OCI-LY7 (cell line): ENCODE data around the gene TLE6. TPM values are rescaled to one million over a fixed set of nuclear protein-coding genes. Genes with fewer than 3 reads are reported as not detected.

Source experiments
- BruUV-seq: library from RNA; stranded (reverse); fragments of 400-500 nt; replicated peaks from 2 replicates; lab custom pipeline; 2021; lab: Mats Ljungman, UMichigan
- CTCF ChIA-PET: fragments of 300-600 bp; sonication (Branson Sonifier 250); formaldehyde crosslinking; loops from one replicate; lab custom pipeline; 2022; ENCODE audit warnings: antibody characterized with exemption; ENCODE audit not compliant: unreplicated experiment; lab: Charles Lee
- POLR2A ChIA-PET: fragments of 300-600 bp; sonication (Branson Sonifier 250); formaldehyde crosslinking; loops from one replicate; lab custom pipeline; 2022; ENCODE audit warnings: antibody characterized with exemption; lab: Charles Lee
- DNase-seq: peaks from one replicate; pipeline ENCODE4 v3.0.0-alpha.2; 2015; ENCODE audit warnings: low spot score
- H2AFZ ChIP-seq: fragments of 200-600 bp; sonication (generic), shearing (Covaris generic); 2 replicates; pipeline ENCODE4 v1.6.1; 2014; ENCODE audit warnings: mild to moderate bottlenecking, antibody characterized with exemption, low read length, moderate library complexity
- H3K27ac ChIP-seq: fragments of 200-600 bp; sonication (generic); 2 replicates; pipeline ENCODE4 v1.5.1; 2014; ENCODE audit warnings: mixed run types, low read depth, mild to moderate bottlenecking, moderate library complexity, low read length, inconsistent platforms; ENCODE audit not compliant: poor library complexity, severe bottlenecking
- H3K36me3 ChIP-seq: fragments of 200-600 bp; sonication (generic); 2 replicates; pipeline ENCODE4 v1.6.1; 2014; ENCODE audit warnings: mild to moderate bottlenecking, antibody characterized with exemption, low read length, moderate library complexity, mixed read lengths; ENCODE audit not compliant: insufficient read depth
- H3K4me1 ChIP-seq: fragments of 200-600 bp; sonication (generic); 2 replicates; pipeline ENCODE4 v1.5.1; 2014; ENCODE audit warnings: mild to moderate bottlenecking, low read length; ENCODE audit not compliant: insufficient read depth, poor library complexity, severe bottlenecking
- H3K4me2 ChIP-seq: fragments of 200-600 bp; sonication (generic); 2 replicates; pipeline ENCODE4 v1.6.1; 2014; ENCODE audit warnings: mild to moderate bottlenecking, low read length
- H3K4me3 ChIP-seq: fragments of 200-600 bp; sonication (generic); 2 replicates; pipeline ENCODE4 v1.5.1; 2014; ENCODE audit warnings: mild to moderate bottlenecking, low read depth, low read length; ENCODE audit not compliant: poor library complexity, severe bottlenecking
- H3K79me2 ChIP-seq: fragments of 200-600 bp; sonication (generic); 2 replicates; pipeline ENCODE4 v1.6.1; 2016; ENCODE audit warnings: low read depth, mild to moderate bottlenecking, low read length, moderate library complexity, mixed read lengths; ENCODE audit not compliant: insufficient read depth
- H3K9me2 ChIP-seq: fragments of 200-600 bp; sonication (generic); 2 replicates; pipeline ENCODE4 v1.6.1; 2016; ENCODE audit warnings: mild to moderate bottlenecking, low read length, mixed read lengths; ENCODE audit not compliant: insufficient read depth
- H3K9me3 ChIP-seq: fragments of 200-600 bp; sonication (generic); 2 replicates; pipeline ENCODE4 v1.6.1; 2014; ENCODE audit warnings: mild to moderate bottlenecking, mixed run types, low read length, mixed read lengths
- H4K20me1 ChIP-seq: fragments of 200-600 bp; sonication (generic); 2 replicates; pipeline ENCODE4 v1.6.1; 2014; ENCODE audit warnings: mild to moderate bottlenecking, antibody characterized with exemption, low read length, moderate library complexity, mixed read lengths; ENCODE audit not compliant: insufficient read depth
- CTCF ChIP-seq: fragments of 200-600 bp; sonication (generic); conservative IDR thresholded peaks from 2 replicates; pipeline ENCODE4 v1.5.1; 2014; ENCODE audit warnings: mild to moderate bottlenecking, antibody characterized with exemption, low read length, moderate library complexity, mixed read lengths
- EZH2phosphoT487 ChIP-seq: fragments of 200-600 bp; sonication (generic); IDR thresholded peaks from 2 replicates; pipeline ENCODE4 v1.6.1; 2018; ENCODE audit warnings: low read depth, borderline replicate concordance, mild to moderate bottlenecking, mixed run types, antibody characterized with exemption, low read length, moderate library complexity, mixed read lengths
- intact Hi-C: fragments of 100-400 bp; cut with micrococcal nuclease; formaldehyde crosslinking; loops from one replicate; pipeline ENCODE4 v1.10.0; 2022; ENCODE audit not compliant: unreplicated experiment
- total RNA-seq, 2 experiments: library from RNA; depleted of rRNA in 1 of 2; stranded (reverse); fragments of >200 nt in 1 of 2; shearing (Covaris generic) in 1 of 2; gene quantifications; 2 replicates each; pipeline ENCODE4 v1.2.3, GENCODE V29; 2014 to 2022

TLE6 gene
- total RNA-seq, 2 experiments from 2014 or later = 15.9 to 21.5 TPM

GRCh38 chr19:2982561-2982960 lies 5.2 kb downstream of the TLE6 start:
- H3K4me1 ChIP-seq = peaks cover 24% of the 10 kb centered on the region
- no peak for TF ChIP-seq CTCF
- no peak for TF ChIP-seq EZH2phosphoT487
- no peak overlapping the region for H3K4me3 ChIP-seq
- DNase-seq = no peak
- H3K79me2 ChIP-seq = no peaks in the 10 kb centered on the region
- no peak overlapping the region for H3K27ac ChIP-seq
- CTCF ChIA-PET = no interaction called here
- H4K20me1 ChIP-seq = no peaks in the 10 kb centered on the region
- POLR2A ChIA-PET = no interaction called here
- H3K36me3 ChIP-seq = no peaks in the 10 kb centered on the region
- no peak overlapping the region for H2AFZ ChIP-seq
- H3K9me2 ChIP-seq = no peaks in the 10 kb centered on the region
- BruUV-seq = no TSS peak
- H3K9me3 ChIP-seq = no peaks in the 10 kb centered on the region
- no peak overlapping the region for H3K4me2 ChIP-seq
- intact Hi-C loops = no loop called here

GRCh38 chr19:2982983-2983350 lies 5.6 kb downstream of the TLE6 start:
- no peaks in the 10 kb centered on the region for H4K20me1 ChIP-seq
- H2AFZ ChIP-seq = no peak overlapping the region
- intact Hi-C loops = no loop called here
- no peak overlapping the region for H3K27ac ChIP-seq
- no peaks in the 10 kb centered on the region for H3K9me2 ChIP-seq
- H3K9me3 ChIP-seq = no peaks in the 10 kb centered on the region
- no TSS peak for BruUV-seq
- H3K79me2 ChIP-seq = no peaks in the 10 kb centered on the region
- no peak for DNase-seq
- no peak overlapping the region for H3K4me3 ChIP-seq
- ChIA-PET CTCF (no interaction called here), POLR2A (no interaction called here)
- TF ChIP-seq EZH2phosphoT487 = no peak
- TF ChIP-seq CTCF = no peak
- no peak overlapping the region for H3K4me2 ChIP-seq
- peaks cover 20% of the 10 kb centered on the region for H3K4me1 ChIP-seq
- no peaks in the 10 kb centered on the region for H3K36me3 ChIP-seq

GRCh38 chr19:2983351-2984214 lies 6.2 kb downstream of the TLE6 start:
- CTCF ChIA-PET = no interaction called here
- BruUV-seq = no TSS peak
- DNase-seq = peak; percentile 58
- no peaks in the 10 kb centered on the region for H3K79me2 ChIP-seq
- H3K4me1 ChIP-seq = peaks cover 14% of the 10 kb centered on the region
- H3K9me3 ChIP-seq = no peaks in the 10 kb centered on the region
- peak overlapping the region; percentile 42 for H3K4me3 ChIP-seq
- POLR2A ChIA-PET = interaction anchor here (0.6 kb wide), 1 partner anchor 47 kb away, joined by 3 read pairs; no protein-coding TSS in a partner anchor
- H3K4me2 ChIP-seq = peak overlapping the region; percentile 59
- H3K36me3 ChIP-seq = no peaks in the 10 kb centered on the region
- H2AFZ ChIP-seq = peak overlapping the region; percentile 63
- H3K9me2 ChIP-seq = no peaks in the 10 kb centered on the region
- intact Hi-C loops = no loop called here
- H3K27ac ChIP-seq = no peak overlapping the region
- no peak for TF ChIP-seq EZH2phosphoT487
- no peak for TF ChIP-seq CTCF
- H4K20me1 ChIP-seq = no peaks in the 10 kb centered on the region
